ENCODE results near the gene PRDM16.

PRDM16 gene

DNA sequence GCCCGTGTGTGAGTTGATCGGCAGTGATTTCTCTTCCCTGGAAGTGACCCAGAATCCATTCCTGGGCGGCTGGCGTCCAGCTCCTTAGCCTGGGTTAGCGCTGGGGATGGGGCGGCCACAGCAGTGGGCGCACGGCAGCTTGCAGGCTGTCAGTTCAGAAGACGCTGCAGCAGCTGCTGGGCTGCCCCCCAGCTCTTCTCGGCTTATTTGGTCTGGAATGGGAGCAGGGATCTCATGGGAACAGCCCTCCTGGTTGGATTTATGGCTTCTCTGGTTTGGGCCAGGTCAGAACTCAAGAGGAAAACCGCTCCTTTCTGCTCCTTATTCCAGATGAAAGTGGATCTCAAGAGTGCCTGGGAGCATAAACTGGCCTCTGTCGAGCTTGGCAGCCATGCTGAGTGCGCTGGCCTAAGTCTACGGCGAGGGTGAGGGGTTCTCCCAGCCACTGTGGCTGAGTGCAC, 148.2 kb downstream of the PRDM16 start:
- H3K27ac Mint-ChIP-seq, result no peak overlapping the region
- H3K27me3 Mint-ChIP-seq (ENCODE audit: low read depth), result no peaks in the 10 kb centered on the region
- H3K4me3 Mint-ChIP-seq, result no peak overlapping the region
- no peaks in the 10 kb centered on the region for H3K9me3 Mint-ChIP-seq
- H3K36me3 Mint-ChIP-seq (ENCODE audit: low read depth), result no peaks in the 10 kb centered on the region
- H3K4me1 Mint-ChIP-seq (ENCODE audit: low read depth), result no peaks in the 10 kb centered on the region

DNA sequence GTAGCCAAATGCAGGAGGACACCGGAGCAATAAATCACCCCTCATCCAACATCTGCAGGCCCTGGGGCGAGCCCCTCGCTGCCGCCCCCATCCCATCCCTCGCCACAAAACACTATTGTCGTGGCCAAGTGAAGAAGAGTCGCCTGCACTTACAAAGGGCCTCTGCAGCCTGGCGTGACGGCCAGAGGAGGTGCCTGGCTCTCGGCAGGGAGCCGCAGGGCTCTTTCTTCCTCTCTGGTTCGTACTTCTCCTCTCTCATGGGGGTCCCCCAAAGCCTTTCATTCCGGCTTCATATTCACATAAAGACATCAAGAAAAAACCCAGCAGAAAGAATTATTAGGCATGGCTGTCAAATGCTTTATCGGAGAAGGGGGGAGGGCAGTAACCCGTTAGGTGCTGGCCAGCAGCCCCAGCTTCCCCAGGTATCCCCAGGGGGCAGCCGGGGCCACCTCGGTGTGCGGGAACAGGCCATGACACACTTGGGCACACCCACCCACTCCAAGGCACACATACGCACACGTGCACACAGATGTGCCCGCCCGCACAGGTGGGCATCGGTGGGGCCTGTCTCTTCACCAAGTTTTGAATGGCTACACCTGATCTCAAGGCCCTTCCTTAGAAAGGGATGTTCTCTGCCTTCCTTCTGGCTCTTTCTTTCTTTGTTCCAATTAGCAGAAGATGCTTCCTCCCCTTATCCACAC, 149.1 kb downstream of the PRDM16 start:
- H3K4me3 Mint-ChIP-seq, result no peak overlapping the region
- H3K27ac Mint-ChIP-seq, result no peak overlapping the region
- H3K4me1 Mint-ChIP-seq (ENCODE audit: low read depth), result no peaks in the 10 kb centered on the region
- no peaks in the 10 kb centered on the region for H3K27me3 Mint-ChIP-seq (ENCODE audit: low read depth)
- no peaks in the 10 kb centered on the region for H3K9me3 Mint-ChIP-seq
- no peaks in the 10 kb centered on the region for H3K36me3 Mint-ChIP-seq (ENCODE audit: low read depth)

- Mint-ChIP-seq H3K27ac (no peak overlapping the region), H3K4me3 (no peak overlapping the region), H3K9me3 (no peaks in the 10 kb centered on the region), H3K36me3 (ENCODE audit: low read depth) (no peaks in the 10 kb centered on the region), H3K27me3 (ENCODE audit: low read depth) (no peaks in the 10 kb centered on the region), H3K4me1 (ENCODE audit: low read depth) (no peaks in the 10 kb centered on the region)
Measured at GRCh38 chr1:3219005-3219790, 150.2 kb downstream of the PRDM16 start.

DNA sequence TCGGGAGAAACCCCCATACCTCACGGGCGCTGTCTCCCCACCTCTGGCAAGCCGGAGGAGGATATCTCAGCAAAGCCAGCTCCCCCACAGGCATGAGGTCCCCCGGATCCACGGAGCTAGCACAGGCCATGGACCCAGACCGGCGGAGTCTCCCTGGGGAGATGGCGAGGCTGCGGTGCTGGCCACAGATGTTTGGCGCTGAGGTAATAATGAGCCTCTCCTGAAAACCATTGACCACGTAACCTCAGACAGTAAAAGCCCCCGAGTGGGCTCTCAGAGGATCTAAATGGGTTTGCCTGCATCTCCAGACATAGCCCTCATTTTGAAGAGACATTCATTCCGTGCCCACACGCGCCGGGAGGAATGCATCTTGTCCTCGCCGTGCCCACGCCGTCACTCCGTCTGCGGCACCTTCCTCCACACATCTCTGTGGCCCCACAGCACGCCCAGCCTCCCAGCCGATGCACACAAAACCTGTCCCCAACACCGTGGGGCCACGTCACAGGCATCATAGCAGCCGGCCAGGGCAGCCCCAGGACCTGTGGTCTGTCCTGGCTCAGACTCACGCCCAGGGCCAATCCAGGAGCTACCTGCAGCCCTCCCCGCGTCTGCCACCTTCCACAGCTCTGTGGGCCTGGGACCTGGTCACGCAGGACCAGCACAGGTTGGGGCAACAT, 150.9 kb downstream of the PRDM16 start:
- no peaks in the 10 kb centered on the region for H3K9me3 Mint-ChIP-seq

DNA sequence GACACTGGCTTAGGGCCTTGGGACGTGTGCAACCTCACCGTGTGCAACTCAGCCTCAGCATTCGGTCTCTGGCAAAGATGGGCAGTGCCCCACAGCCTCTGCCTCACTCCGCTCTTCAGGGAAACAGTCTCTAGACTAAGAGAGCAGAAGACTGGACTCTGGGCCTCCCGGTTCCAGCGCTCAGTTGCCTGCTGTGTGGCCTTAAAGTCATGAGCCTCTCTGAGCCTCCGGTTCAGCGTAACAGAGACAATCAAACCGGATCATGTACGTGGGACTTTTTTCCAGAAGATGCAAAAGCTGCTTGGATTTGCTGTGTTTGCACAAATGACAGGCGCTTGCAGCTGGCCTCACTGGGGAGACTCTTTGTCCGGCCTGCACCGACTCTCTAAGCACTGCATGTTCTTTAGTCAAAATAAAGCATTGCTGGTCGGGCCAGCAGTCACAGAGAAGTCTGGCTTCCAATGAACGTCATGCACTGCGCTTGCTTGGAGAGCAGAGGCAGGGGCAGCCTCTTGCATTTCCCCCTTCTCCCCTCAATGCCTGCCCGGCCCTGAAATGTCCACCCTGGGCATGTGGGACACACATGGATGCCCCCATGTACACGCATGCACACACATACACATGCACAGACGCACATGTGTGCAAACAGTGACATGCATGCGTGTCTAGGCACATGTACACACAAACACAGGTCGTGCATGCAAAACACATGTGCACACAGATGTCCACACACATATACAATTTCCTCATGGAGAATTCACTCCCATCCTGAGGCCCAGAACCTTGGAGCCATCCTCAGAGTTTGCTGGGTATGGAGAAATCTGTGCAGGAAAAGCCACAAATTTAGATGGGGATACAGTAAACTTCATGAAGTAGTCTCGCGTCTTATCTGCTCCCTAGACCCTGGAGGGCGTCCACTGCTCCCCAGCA, 152.4 kb downstream of the PRDM16 start:
- no peaks in the 10 kb centered on the region for H3K27me3 Mint-ChIP-seq (ENCODE audit: low read depth)
- H3K4me3 Mint-ChIP-seq, result no peak overlapping the region
- no peaks in the 10 kb centered on the region for H3K4me1 Mint-ChIP-seq (ENCODE audit: low read depth)
- H3K27ac Mint-ChIP-seq, result no peak overlapping the region
- no peaks in the 10 kb centered on the region for H3K36me3 Mint-ChIP-seq (ENCODE audit: low read depth)
- H3K9me3 Mint-ChIP-seq, result no peaks in the 10 kb centered on the region

More for the DNA sequence above, 150.9 kb downstream of the PRDM16 start:
- Mint-ChIP-seq H3K4me1 (ENCODE audit: low read depth) (no peaks in the 10 kb centered on the region), H3K27ac (no peak overlapping the region), H3K36me3 (ENCODE audit: low read depth) (no peaks in the 10 kb centered on the region), H3K4me3 (no peak overlapping the region), H3K27me3 (ENCODE audit: low read depth) (no peaks in the 10 kb centered on the region)

- no peaks in the 10 kb centered on the region for H3K4me1 Mint-ChIP-seq (ENCODE audit: low read depth)
- no peak overlapping the region for H3K4me3 Mint-ChIP-seq
- no peak overlapping the region for H3K27ac Mint-ChIP-seq
- H3K27me3 Mint-ChIP-seq (ENCODE audit: low read depth), result no peaks in the 10 kb centered on the region
- H3K9me3 Mint-ChIP-seq, result no peaks in the 10 kb centered on the region
- no peaks in the 10 kb centered on the region for H3K36me3 Mint-ChIP-seq (ENCODE audit: low read depth)
Measured at GRCh38 chr1:3222042-3222692, 153.2 kb downstream of the PRDM16 start.

GRCh38 chr1:3225661-3226060, 156.7 kb downstream of the PRDM16 start:
- no peaks in the 10 kb centered on the region for H3K9me3 Mint-ChIP-seq
- H3K27me3 Mint-ChIP-seq (ENCODE audit: low read depth), result no peaks in the 10 kb centered on the region
- no peak overlapping the region for H3K27ac Mint-ChIP-seq
- H3K4me3 Mint-ChIP-seq, result no peak overlapping the region
- H3K36me3 Mint-ChIP-seq (ENCODE audit: low read depth), result no peaks in the 10 kb centered on the region
- H3K4me1 Mint-ChIP-seq (ENCODE audit: low read depth), result no peaks in the 10 kb centered on the region

GRCh38 chr1:3226191-3226590, 157.2 kb downstream of the PRDM16 start:
- Mint-ChIP-seq H3K36me3 (ENCODE audit: low read depth) (no peaks in the 10 kb centered on the region), H3K9me3 (no peaks in the 10 kb centered on the region), H3K4me3 (no peak overlapping the region), H3K4me1 (ENCODE audit: low read depth) (no peaks in the 10 kb centered on the region), H3K27ac (no peak overlapping the region), H3K27me3 (ENCODE audit: low read depth) (no peaks in the 10 kb centered on the region)

GRCh38 chr1:3226701-3227350, 157.8 kb downstream of the PRDM16 start:
- Mint-ChIP-seq H3K4me3 (no peak overlapping the region), H3K4me1 (ENCODE audit: low read depth) (no peaks in the 10 kb centered on the region), H3K36me3 (ENCODE audit: low read depth) (no peaks in the 10 kb centered on the region), H3K27ac (no peak overlapping the region), H3K27me3 (ENCODE audit: low read depth) (no peaks in the 10 kb centered on the region), H3K9me3 (no peaks in the 10 kb centered on the region)

GRCh38 chr1:3227351-3227704, 158.3 kb downstream of the PRDM16 start:
- H3K4me1 Mint-ChIP-seq (ENCODE audit: low read depth), result no peaks in the 10 kb centered on the region
- H3K27ac Mint-ChIP-seq, result no peak overlapping the region
- H3K9me3 Mint-ChIP-seq, result no peaks in the 10 kb centered on the region
- H3K36me3 Mint-ChIP-seq (ENCODE audit: low read depth), result no peaks in the 10 kb centered on the region
- H3K27me3 Mint-ChIP-seq (ENCODE audit: low read depth), result no peaks in the 10 kb centered on the region
- H3K4me3 Mint-ChIP-seq, result no peak overlapping the region

- Mint-ChIP-seq H3K4me1 (ENCODE audit: low read depth) (no peaks in the 10 kb centered on the region), H3K27ac (no peak overlapping the region), H3K4me3 (no peak overlapping the region), H3K27me3 (ENCODE audit: low read depth) (no peaks in the 10 kb centered on the region), H3K36me3 (ENCODE audit: low read depth) (no peaks in the 10 kb centered on the region), H3K9me3 (no peaks in the 10 kb centered on the region)
Measured at GRCh38 chr1:3227893-3228292, 158.9 kb downstream of the PRDM16 start.

DNA sequence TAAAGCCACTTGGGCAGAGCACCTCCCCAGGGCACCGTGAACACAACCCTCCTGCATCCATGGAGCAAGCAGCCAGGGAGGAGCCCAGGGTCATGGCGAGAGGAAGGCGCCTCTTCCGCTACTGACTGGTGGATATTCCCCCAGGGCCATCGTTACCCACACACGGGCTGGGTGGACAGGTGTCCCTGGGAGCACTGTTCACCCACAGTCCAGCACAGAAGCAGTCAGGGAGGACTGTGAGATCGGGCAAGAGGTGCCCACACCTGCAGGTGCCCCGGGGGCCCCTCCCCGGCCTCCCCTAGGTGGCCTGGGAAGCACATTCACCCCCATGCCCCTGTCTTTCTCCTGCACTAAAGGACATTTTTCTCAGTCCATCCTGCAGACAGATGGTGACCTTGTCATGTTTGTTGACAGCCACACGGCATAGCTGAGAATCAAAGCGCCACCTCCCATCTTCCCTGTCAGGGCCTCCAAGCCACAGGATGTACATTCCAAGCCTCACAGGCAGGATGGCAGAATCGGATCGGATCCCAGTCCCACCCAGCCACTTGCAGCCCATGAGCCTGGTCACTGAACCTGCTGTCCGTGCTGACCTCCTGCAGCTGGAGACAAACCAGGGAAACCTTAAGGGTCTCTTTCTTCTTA, 160.2 kb downstream of the PRDM16 start:
- no peak overlapping the region for H3K4me3 Mint-ChIP-seq
- no peaks in the 10 kb centered on the region for H3K27me3 Mint-ChIP-seq (ENCODE audit: low read depth)
- H3K36me3 Mint-ChIP-seq (ENCODE audit: low read depth), result no peaks in the 10 kb centered on the region
- H3K4me1 Mint-ChIP-seq (ENCODE audit: low read depth), result no peaks in the 10 kb centered on the region
- no peak overlapping the region for H3K27ac Mint-ChIP-seq
- H3K9me3 Mint-ChIP-seq, result no peaks in the 10 kb centered on the region

DNA sequence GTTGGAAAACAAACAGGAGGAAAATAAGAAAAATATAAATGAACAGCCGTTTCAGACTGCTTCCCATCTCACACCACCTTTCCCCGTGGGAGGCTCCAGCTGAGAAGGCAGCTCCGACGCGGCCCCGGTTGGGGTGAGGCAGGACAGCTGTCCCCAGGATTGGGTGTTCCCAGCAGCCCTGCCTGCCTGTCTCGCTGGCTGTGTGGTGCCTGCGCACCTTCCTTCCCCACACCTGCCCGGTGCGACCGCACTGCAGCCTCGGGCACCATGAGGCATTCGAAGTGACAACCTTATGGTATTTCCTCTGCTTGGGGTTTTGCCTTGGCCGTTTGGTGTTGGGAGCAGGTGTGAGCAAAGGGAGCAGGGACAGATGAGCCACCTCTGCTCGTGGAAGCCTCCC, 161.6 kb downstream of the PRDM16 start:
- H3K4me3 Mint-ChIP-seq, result no peak overlapping the region
- H3K9me3 Mint-ChIP-seq, result no peaks in the 10 kb centered on the region
- no peaks in the 10 kb centered on the region for H3K27me3 Mint-ChIP-seq (ENCODE audit: low read depth)
- H3K36me3 Mint-ChIP-seq (ENCODE audit: low read depth), result no peaks in the 10 kb centered on the region
- H3K27ac Mint-ChIP-seq, result no peak overlapping the region
- no peaks in the 10 kb centered on the region for H3K4me1 Mint-ChIP-seq (ENCODE audit: low read depth)
